GM13976 (cell line): ENCODE results near the gene SSH2.

Experiments
- DNase-seq: peaks from one replicate; pipeline ENCODE4 v3.0.0; 2012; ENCODE audit warnings: low spot score
- CTCF ChIP-seq: IDR thresholded peaks from 2 replicates; pipeline ENCODE4 v1.5.1; 2012; ENCODE audit warnings: borderline replicate concordance, mild to moderate bottlenecking; ENCODE audit not compliant: insufficient read depth; ENCODE audit errors: extremely low read depth, missing control alignments, control extremely low read depth
- in situ Hi-C: fragments of 300-500 bp; cut with MboI; formaldehyde crosslinking; loops from one replicate; pipeline ENCODE4 v1.12.0; 2022; ENCODE audit warnings: low sequenced_read_pairs, mixed read lengths, inconsistent platforms; ENCODE audit not compliant: unreplicated experiment

Gene SSH2

GRCh38 chr17:29716566-29716965, 213.5 kb downstream of the SSH2 start:
- DNase-seq = no peak
- in situ Hi-C loops = no loop called here
- no peak for TF ChIP-seq CTCF

- in situ Hi-C loops = no loop called here
- TF ChIP-seq CTCF = no peak
- DNase-seq = no peak
Measured at GRCh38 chr17:29715680-29716079, 214.3 kb downstream of the SSH2 start.

- in situ Hi-C loops = no loop called here
- no peak for TF ChIP-seq CTCF
- no peak for DNase-seq
Measured at GRCh38 chr17:29714146-29714545, 215.9 kb downstream of the SSH2 start.

- TF ChIP-seq CTCF = no peak
- DNase-seq = peak; percentile 40
- in situ Hi-C loops = no loop called here
Measured at GRCh38 chr17:29713626-29714025, 216.4 kb downstream of the SSH2 start.

- in situ Hi-C loops = no loop called here
- TF ChIP-seq CTCF = no peak
- DNase-seq = no peak
Measured at GRCh38 chr17:29711588-29712385, 218.2 kb downstream of the SSH2 start.

GRCh38 chr17:29710891-29711418, 219.1 kb downstream of the SSH2 start:
- no peak for DNase-seq
- no peak for TF ChIP-seq CTCF
- in situ Hi-C loops = no loop called here
